ENCODE data around the gene TP53TG5.
"Not testable (repeated sequence)": the region's sequence is repeated elsewhere in the genome, so short reads cannot be mapped to it uniquely, and the experiment has no call there.

TP53TG5 gene

GRCh38 chr20:45353746-45354145 lies 24.4 kb downstream of the TP53TG5 start:
- POLR2A ChIA-PET = no interaction called here
- Histone ChIP-seq H3K27me3 (replicated peaks in 2 of 5; ENCODE audit: control insufficient read depth in 4 of 5, insufficient read depth in 5 of 5, low read length in 4 of 5) (no peaks in the 10 kb centered on the region), H3K27ac (ENCODE audit: insufficient read depth in 1 of 2, low read depth in 1 of 2, low read length in 2 of 2, poor library complexity in 1 of 2, severe bottlenecking in 2 of 2) (no peak overlapping the region), H3K4me1 (ENCODE audit: control extremely low read depth in 1 of 4, control insufficient read depth in 4 of 4, insufficient read depth in 4 of 4, low read length in 3 of 4) (peaks cover 0 to 16% (median 12%) of the 10 kb centered on the region in 4 experiments), H3K4me3 (ENCODE audit: control insufficient read depth in 1 of 7, extremely low read depth in 1 of 7, insufficient read depth in 4 of 7, low read depth in 2 of 7, low read length in 6 of 7) (no peak overlapping the region), H3K9me3 (ENCODE audit: control extremely low read depth in 1 of 5, control insufficient read depth in 4 of 5, insufficient read depth in 2 of 5, low read depth in 1 of 5, low read length in 4 of 5) (no peaks in the 10 kb centered on the region), H3K36me3 (ENCODE audit: control insufficient read depth in 4 of 4, insufficient read depth in 4 of 4, low read length in 3 of 4) (no peaks in the 10 kb centered on the region)
- WGBS (ENCODE audit: insufficient coverage) = 100% methylated on average over 1 of the region's 1 CpG
- CTCF ChIA-PET = interaction anchor here (3.2 kb wide), 1 partner anchor 9 kb away, joined by 12 read pairs; the partner anchor contains the start of gene SYS1
- DNase-seq = no peak

DNA sequence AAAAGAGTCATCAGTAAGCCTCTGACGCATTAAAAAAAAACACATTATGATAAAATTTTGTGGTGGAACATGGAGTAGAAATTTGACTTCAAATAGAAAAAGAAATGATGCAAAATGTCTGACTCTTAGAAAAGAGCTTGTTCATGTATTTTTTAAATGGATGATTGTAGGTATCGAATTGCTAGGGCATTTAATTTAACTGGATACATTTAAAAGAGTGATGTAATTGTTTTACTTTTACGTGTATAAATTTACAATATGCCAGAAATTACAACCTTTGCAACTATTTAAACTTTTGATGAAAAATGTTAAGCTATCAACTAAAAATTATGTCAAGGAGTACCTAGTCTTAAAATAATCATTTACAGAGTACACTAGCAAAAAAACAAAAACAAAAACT lies 25.4 kb downstream of the TP53TG5 start:
- Histone ChIP-seq H3K9me3 (ENCODE audit: control extremely low read depth in 1 of 5, control insufficient read depth in 4 of 5, insufficient read depth in 2 of 5, low read depth in 1 of 5, low read length in 4 of 5) (no peaks in the 10 kb centered on the region), H3K27ac (ENCODE audit: insufficient read depth in 1 of 2, low read depth in 1 of 2, low read length in 2 of 2, poor library complexity in 1 of 2, severe bottlenecking in 2 of 2) (no peak overlapping the region), H3K4me3 (ENCODE audit: control insufficient read depth in 1 of 7, extremely low read depth in 1 of 7, insufficient read depth in 4 of 7, low read depth in 2 of 7, low read length in 6 of 7) (no peak overlapping the region), H3K4me1 (ENCODE audit: control extremely low read depth in 1 of 4, control insufficient read depth in 4 of 4, insufficient read depth in 4 of 4, low read length in 3 of 4) (peaks cover 0 to 10% (median 7%) of the 10 kb centered on the region in 4 experiments), H3K27me3 (replicated peaks in 2 of 5; ENCODE audit: control insufficient read depth in 4 of 5, insufficient read depth in 5 of 5, low read length in 4 of 5) (no peaks in the 10 kb centered on the region), H3K36me3 (ENCODE audit: control insufficient read depth in 4 of 4, insufficient read depth in 4 of 4, low read length in 3 of 4) (no peaks in the 10 kb centered on the region)
- ChIA-PET POLR2A (no interaction called here), CTCF (interaction anchor here (0.7 to 3.2 kb wide), 8 partner anchors 10 to 418 kb away, joined by 3 to 12 read pairs (median 4); partner anchors contain the start of genes SYS1 and WFDC2)
- 100% methylated on average over 1 of the region's 3 CpGs for WGBS (ENCODE audit: insufficient coverage)
- no peak for DNase-seq

DNA sequence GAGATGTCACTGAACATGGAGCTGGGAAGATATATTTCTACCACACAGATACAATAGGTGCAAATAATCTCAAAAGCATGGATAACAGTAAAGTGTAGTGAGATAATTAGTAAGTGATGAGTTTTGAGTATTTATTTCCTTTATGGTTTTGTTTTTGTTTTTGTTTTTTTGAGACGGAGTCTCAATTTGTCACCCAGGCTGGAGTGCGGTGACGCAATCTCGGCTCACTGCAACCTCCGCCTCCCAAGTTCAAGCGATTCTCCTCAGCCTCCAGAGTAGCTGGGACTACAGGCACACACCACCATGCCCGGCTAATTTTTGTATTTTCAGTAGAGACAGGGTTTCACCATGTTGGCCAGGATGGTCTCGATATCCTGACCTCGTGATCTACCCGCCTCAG lies 27.3 kb downstream of the TP53TG5 start:
- POLR2A ChIA-PET; H3K9me3 ChIP-seq (ENCODE audit: control extremely low read depth in 1 of 5, control insufficient read depth in 4 of 5, insufficient read depth in 2 of 5, low read depth in 1 of 5, low read length in 4 of 5); H3K36me3 ChIP-seq (ENCODE audit: control insufficient read depth in 4 of 4, insufficient read depth in 4 of 4, low read length in 3 of 4); H3K27ac ChIP-seq (ENCODE audit: insufficient read depth in 1 of 2, low read depth in 1 of 2, low read length in 2 of 2, poor library complexity in 1 of 2, severe bottlenecking in 2 of 2); DNase-seq; H3K27me3 ChIP-seq (replicated peaks in 2 of 5; ENCODE audit: control insufficient read depth in 4 of 5, insufficient read depth in 5 of 5, low read length in 4 of 5); H3K4me3 ChIP-seq (ENCODE audit: control insufficient read depth in 1 of 7, extremely low read depth in 1 of 7, insufficient read depth in 4 of 7, low read depth in 2 of 7, low read length in 6 of 7): not testable (repeated sequence)
- peaks cover 0 to 23% (median 21%) of the 10 kb centered on the region in 4 experiments for H3K4me1 ChIP-seq (ENCODE audit: control extremely low read depth in 1 of 4, control insufficient read depth in 4 of 4, insufficient read depth in 4 of 4, low read length in 3 of 4)
- WGBS (ENCODE audit: insufficient coverage) = 98% methylated on average over 7 of the region's 10 CpGs
- CTCF ChIA-PET = interaction anchor here (0.9 to 1.3 kb wide), 3 partner anchors 9 to 24 kb away, joined by 3 to 7 read pairs (median 5); partner anchors contain the start of gene SYS1

DNA sequence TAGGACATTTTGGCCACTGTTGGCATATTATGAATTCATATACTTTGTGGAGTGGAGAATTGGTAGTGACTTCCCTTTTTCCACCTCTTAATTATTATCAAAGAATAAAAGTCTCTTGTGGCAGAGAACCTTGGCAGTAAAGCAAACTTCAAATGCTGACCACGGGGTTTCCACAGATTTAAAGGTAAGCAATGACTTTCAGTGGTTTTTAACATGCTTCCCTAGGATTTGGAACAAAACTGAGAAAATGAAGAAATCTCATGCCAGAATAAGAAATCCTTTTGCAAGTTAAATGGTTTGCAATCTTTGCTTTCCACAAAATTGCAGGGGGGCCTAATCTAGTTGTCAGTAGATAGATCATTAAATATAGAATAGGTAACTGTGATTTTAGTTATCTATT lies 27.9 kb downstream of the TP53TG5 start:
- CTCF ChIA-PET = interaction anchor here (0.9 kb wide), 1 partner anchor 12 kb away, joined by 5 read pairs; the partner anchor contains the start of gene SYS1
- 11% methylated on average over 1 of the region's 1 CpG for WGBS (ENCODE audit: insufficient coverage)

GRCh38 chr20:45347936-45348778 lies 30.0 kb downstream of the TP53TG5 start, which contains the start of gene SDC4:
SDC4 (minus strand) TSS chr20:45348424; CDS start chr20:45348384, 40 bp downstream.
- DNase-seq = peak; percentile 35 to 62 (median 57)
- Histone ChIP-seq H3K27ac (ENCODE audit: insufficient read depth in 1 of 2, low read depth in 1 of 2, low read length in 2 of 2, poor library complexity in 1 of 2, severe bottlenecking in 2 of 2) (peak within 1 kb of the TSS in 1 of 2 experiments; percentile 34), H3K9me3 (ENCODE audit: control extremely low read depth in 1 of 5, control insufficient read depth in 4 of 5, insufficient read depth in 2 of 5, low read depth in 1 of 5, low read length in 4 of 5) (no peaks in the 10 kb centered on the region), H3K4me3 (ENCODE audit: control insufficient read depth in 1 of 7, extremely low read depth in 1 of 7, insufficient read depth in 4 of 7, low read depth in 2 of 7, low read length in 6 of 7) (peak within 1 kb of the TSS; percentile 5 to 81 (median 59)), H3K4me1 (ENCODE audit: control extremely low read depth in 1 of 4, control insufficient read depth in 4 of 4, insufficient read depth in 4 of 4, low read length in 3 of 4) (peaks cover 0 to 40% (median 34%) of the 10 kb centered on the region in 4 experiments), H3K27me3 (replicated peaks in 2 of 5; ENCODE audit: control insufficient read depth in 4 of 5, insufficient read depth in 5 of 5, low read length in 4 of 5) (peaks cover 0 to 7% (median 0%) of the 10 kb centered on the region in 5 experiments), H3K36me3 (ENCODE audit: control insufficient read depth in 4 of 4, insufficient read depth in 4 of 4, low read length in 3 of 4) (no peaks in the 10 kb centered on the region)
- ChIA-PET POLR2A (interaction anchor here (0.6 to 4.2 kb wide), 2 partner anchors 15 to 22 kb away, joined by 3 to 16 read pairs; partner anchors contain the start of gene SYS1), CTCF (interaction anchor here (1.4 to 4.1 kb wide), 5 partner anchors 12 to 89 kb away, joined by 4 to 27 read pairs (median 9); partner anchors contain the start of gene SYS1)
- WGBS (ENCODE audit: insufficient coverage) = 0% methylated on average over 24 of the region's 77 CpGs

More for the DNA sequence above, 27.9 kb downstream of the TP53TG5 start:
- peak in 1 of 3 donors; percentile 23 for DNase-seq
- Histone ChIP-seq H3K4me1 (ENCODE audit: control extremely low read depth in 1 of 4, control insufficient read depth in 4 of 4, insufficient read depth in 4 of 4, low read length in 3 of 4) (peaks cover 0 to 28% (median 27%) of the 10 kb centered on the region in 4 experiments), H3K27ac (ENCODE audit: insufficient read depth in 1 of 2, low read depth in 1 of 2, low read length in 2 of 2, poor library complexity in 1 of 2, severe bottlenecking in 2 of 2) (no peak overlapping the region), H3K4me3 (ENCODE audit: control insufficient read depth in 1 of 7, extremely low read depth in 1 of 7, insufficient read depth in 4 of 7, low read depth in 2 of 7, low read length in 6 of 7) (no peak overlapping the region), H3K9me3 (ENCODE audit: control extremely low read depth in 1 of 5, control insufficient read depth in 4 of 5, insufficient read depth in 2 of 5, low read depth in 1 of 5, low read length in 4 of 5) (no peaks in the 10 kb centered on the region), H3K27me3 (replicated peaks in 2 of 5; ENCODE audit: control insufficient read depth in 4 of 5, insufficient read depth in 5 of 5, low read length in 4 of 5) (peaks cover 0 to 7% (median 0%) of the 10 kb centered on the region in 5 experiments), H3K36me3 (ENCODE audit: control insufficient read depth in 4 of 4, insufficient read depth in 4 of 4, low read length in 3 of 4) (no peaks in the 10 kb centered on the region)
- POLR2A ChIA-PET = no interaction called here

- Histone ChIP-seq H3K4me1 (ENCODE audit: control extremely low read depth in 1 of 4, control insufficient read depth in 4 of 4, insufficient read depth in 4 of 4, low read length in 3 of 4) (peaks cover 0 to 40% (median 34%) of the 10 kb centered on the region in 4 experiments), H3K27ac (ENCODE audit: insufficient read depth in 1 of 2, low read depth in 1 of 2, low read length in 2 of 2, poor library complexity in 1 of 2, severe bottlenecking in 2 of 2) (peak overlapping the region in 1 of 2 experiments; percentile 34), H3K27me3 (replicated peaks in 2 of 5; ENCODE audit: control insufficient read depth in 4 of 5, insufficient read depth in 5 of 5, low read length in 4 of 5) (peaks cover 0 to 7% (median 0%) of the 10 kb centered on the region in 5 experiments), H3K4me3 (ENCODE audit: control insufficient read depth in 1 of 7, extremely low read depth in 1 of 7, insufficient read depth in 4 of 7, low read depth in 2 of 7, low read length in 6 of 7) (peak overlapping the region; percentile 5 to 81 (median 59)), H3K9me3 (ENCODE audit: control extremely low read depth in 1 of 5, control insufficient read depth in 4 of 5, insufficient read depth in 2 of 5, low read depth in 1 of 5, low read length in 4 of 5) (no peaks in the 10 kb centered on the region), H3K36me3 (ENCODE audit: control insufficient read depth in 4 of 4, insufficient read depth in 4 of 4, low read length in 3 of 4) (no peaks in the 10 kb centered on the region)
- ChIA-PET POLR2A (interaction anchor here (0.6 to 4.2 kb wide), 3 partner anchors 16 to 24 kb away, joined by 3 to 16 read pairs (median 4); partner anchors contain the start of gene SYS1), CTCF (interaction anchor here (0.9 to 4.1 kb wide), 9 partner anchors 12 to 104 kb away, joined by 3 to 27 read pairs (median 5); partner anchors contain the start of gene SYS1)
- DNase-seq = no peak
- WGBS (ENCODE audit: insufficient coverage) = 100% methylated on average over 2 of the region's 10 CpGs
Measured at GRCh38 chr20:45347297-45347935, 30.7 kb downstream of the TP53TG5 start.
